ENCODE data around the gene SDK2.

DNA sequence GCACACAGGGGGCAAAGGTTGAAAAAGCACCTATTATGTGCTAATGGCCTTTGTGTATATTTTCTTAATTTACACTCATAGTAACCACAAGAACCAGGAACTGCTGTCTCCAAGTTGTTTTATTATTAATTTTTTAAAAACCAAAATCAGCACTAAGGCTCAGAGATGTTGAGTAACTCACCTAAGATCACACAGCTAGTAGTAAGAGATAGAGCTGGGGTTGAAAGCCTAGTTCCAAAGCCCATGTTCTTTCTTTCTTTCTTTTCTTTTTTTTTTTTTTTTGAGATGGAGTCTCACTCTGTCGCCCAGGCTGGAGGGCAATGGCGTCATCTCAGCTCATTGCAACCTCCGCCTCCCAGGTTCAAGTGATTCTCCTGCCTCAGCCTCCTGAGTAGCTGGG lies 75.3 kb downstream of the SDK2 start:
- TF ChIP-seq, protein P1, sequence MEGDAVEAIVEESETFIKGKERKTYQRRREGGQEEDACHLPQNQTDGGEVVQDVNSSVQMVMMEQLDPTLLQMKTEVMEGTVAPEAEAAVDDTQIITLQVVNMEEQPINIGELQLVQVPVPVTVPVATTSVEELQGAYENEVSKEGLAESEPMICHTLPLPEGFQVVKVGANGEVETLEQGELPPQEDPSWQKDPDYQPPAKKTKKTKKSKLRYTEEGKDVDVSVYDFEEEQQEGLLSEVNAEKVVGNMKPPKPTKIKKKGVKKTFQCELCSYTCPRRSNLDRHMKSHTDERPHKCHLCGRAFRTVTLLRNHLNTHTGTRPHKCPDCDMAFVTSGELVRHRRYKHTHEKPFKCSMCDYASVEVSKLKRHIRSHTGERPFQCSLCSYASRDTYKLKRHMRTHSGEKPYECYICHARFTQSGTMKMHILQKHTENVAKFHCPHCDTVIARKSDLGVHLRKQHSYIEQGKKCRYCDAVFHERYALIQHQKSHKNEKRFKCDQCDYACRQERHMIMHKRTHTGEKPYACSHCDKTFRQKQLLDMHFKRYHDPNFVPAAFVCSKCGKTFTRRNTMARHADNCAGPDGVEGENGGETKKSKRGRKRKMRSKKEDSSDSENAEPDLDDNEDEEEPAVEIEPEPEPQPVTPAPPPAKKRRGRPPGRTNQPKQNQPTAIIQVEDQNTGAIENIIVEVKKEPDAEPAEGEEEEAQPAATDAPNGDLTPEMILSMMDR (conservative IDR thresholded peaks at IDR 0.05; ENCODE audit: low read depth, low read length), result no peak
- TF ChIP-seq MXI1 (IDR thresholded peaks at IDR 0.05; ENCODE audit: borderline replicate concordance, low read depth, low read length), result no peak
- no peak for TF ChIP-seq POLR2A (IDR thresholded peaks at IDR 0.05; ENCODE audit: low read depth, low read length)
- TF ChIP-seq RAD21 (IDR thresholded peaks at IDR 0.05; ENCODE audit: low read length), result no peak
- TF ChIP-seq, protein P2, sequence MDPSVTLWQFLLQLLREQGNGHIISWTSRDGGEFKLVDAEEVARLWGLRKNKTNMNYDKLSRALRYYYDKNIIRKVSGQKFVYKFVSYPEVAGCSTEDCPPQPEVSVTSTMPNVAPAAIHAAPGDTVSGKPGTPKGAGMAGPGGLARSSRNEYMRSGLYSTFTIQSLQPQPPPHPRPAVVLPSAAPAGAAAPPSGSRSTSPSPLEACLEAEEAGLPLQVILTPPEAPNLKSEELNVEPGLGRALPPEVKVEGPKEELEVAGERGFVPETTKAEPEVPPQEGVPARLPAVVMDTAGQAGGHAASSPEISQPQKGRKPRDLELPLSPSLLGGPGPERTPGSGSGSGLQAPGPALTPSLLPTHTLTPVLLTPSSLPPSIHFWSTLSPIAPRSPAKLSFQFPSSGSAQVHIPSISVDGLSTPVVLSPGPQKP (IDR thresholded peaks at IDR 0.05; ENCODE audit: borderline replicate concordance, low read depth, low read length), result no peak
- TF ChIP-seq, protein P3, sequence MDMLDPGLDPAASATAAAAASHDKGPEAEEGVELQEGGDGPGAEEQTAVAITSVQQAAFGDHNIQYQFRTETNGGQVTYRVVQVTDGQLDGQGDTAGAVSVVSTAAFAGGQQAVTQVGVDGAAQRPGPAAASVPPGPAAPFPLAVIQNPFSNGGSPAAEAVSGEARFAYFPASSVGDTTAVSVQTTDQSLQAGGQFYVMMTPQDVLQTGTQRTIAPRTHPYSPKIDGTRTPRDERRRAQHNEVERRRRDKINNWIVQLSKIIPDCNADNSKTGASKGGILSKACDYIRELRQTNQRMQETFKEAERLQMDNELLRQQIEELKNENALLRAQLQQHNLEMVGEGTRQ (IDR thresholded peaks at IDR 0.05; ENCODE audit: low read depth, low read length), result no peak
- no peak for TF ChIP-seq MAZ (IDR thresholded peaks at IDR 0.05; ENCODE audit: borderline replicate concordance, low read depth, low read length)
- no peak for TF ChIP-seq CEBPB (IDR thresholded peaks at IDR 0.05; ENCODE audit: low read depth, low read length)
- TF ChIP-seq RFX5 (IDR thresholded peaks at IDR 0.05; ENCODE audit: low read depth, low read length), result no peak
- TF ChIP-seq RCOR1 (IDR thresholded peaks at IDR 0.05; ENCODE audit: insufficient replicate concordance, low read length), result no peak
- TF ChIP-seq SMC3 (IDR thresholded peaks at IDR 0.05; ENCODE audit: low read depth, low read length), result no peak
